Measurements from ENCODE around the gene DAND5. TPM values are rescaled to one million over a fixed set of nuclear protein-coding genes. Genes with fewer than 3 reads are reported as not detected.

Gene DAND5
- total and polyA plus RNA-seq, 9 of the 15 experiments (the other 6 are each of a cell fraction or from before 2014, with no cell fraction given), result 0.22 to 0.83 (median 0.60) TPM

GRCh38 chr19:13022859-13023636, 53.7 kb downstream of the DAND5 start (continued):
- TF ChIP-seq GABPB1 (CRISPR knock-in tag; IDR thresholded peaks at IDR 0.05) (no peak), ZNF133 (CRISPR knock-in tag; IDR thresholded peaks at IDR 0.05) (no peak), ARHGAP35 (IDR thresholded peaks at IDR 0.05; ENCODE audit: partially characterized antibody) (no peak), MIER1 (IDR thresholded peaks at IDR 0.05; ENCODE audit: low read depth) (no peak), ZNF655 (CRISPR knock-in tag; IDR thresholded peaks at IDR 0.05) (no peak), HNRNPLL (IDR thresholded peaks at IDR 0.05; ENCODE audit: low read depth, low read length, poor library complexity, severe bottlenecking) (no peak), SRSF3 (IDR thresholded peaks at IDR 0.05; ENCODE audit: insufficient read depth, low read length) (no peak), ZNF274 (IDR thresholded peaks at IDR 0.05; ENCODE audit: borderline replicate concordance, low read depth, low read length) (no peak), ZNF121 (CRISPR knock-in tag; conservative IDR thresholded peaks at IDR 0.05) (no peak), TAL1 (IDR thresholded peaks at IDR 0.05) (no peak), SIN3B (IDR thresholded peaks at IDR 0.05; ENCODE audit: low read depth) (no peak), NRF1 (conservative IDR thresholded peaks at IDR 0.05 in 1 of 2, IDR thresholded peaks at IDR 0.05 in 1 of 2) (peak; percentile 80 to 83), IFI16 (CRISPR knock-in tag; IDR thresholded peaks at IDR 0.05) (no peak), NR2C1 (IDR thresholded peaks at IDR 0.05) (no peak), NR2C1 (tag; IDR thresholded peaks at IDR 0.05) (no peak), MYNN (IDR thresholded peaks at IDR 0.05) (0 out of 2 replicates have a peak, but pooled peaks have one; percentile 63), MYNN (CRISPR knock-in tag; IDR thresholded peaks at IDR 0.05) (no peak), ZNF507 (tag; conservative IDR thresholded peaks at IDR 0.05) (no peak), CC2D1A (IDR thresholded peaks at IDR 0.05) (peak; percentile 61; the same call in 1 of the 2 replicates), CHD2 (IDR thresholded peaks at IDR 0.05; ENCODE audit: low read depth, low read length) (no peak), EGR1 (conservative IDR thresholded peaks at IDR 0.05) (no peak), EP400 (IDR thresholded peaks at IDR 0.05) (peak; percentile 67; the same call in 1 of the 2 replicates), SETDB1 (IDR thresholded peaks at IDR 0.05; ENCODE audit: low read length) (no peak), CREBBP (IDR thresholded peaks at IDR 0.05; ENCODE audit: low read depth, low read length) (no peak), ADNP (tag; IDR thresholded peaks at IDR 0.05) (no peak), FOXP4 (CRISPR knock-in tag; IDR thresholded peaks at IDR 0.05; ENCODE audit: borderline replicate concordance) (no peak), TCF7 (IDR thresholded peaks at IDR 0.05; ENCODE audit: borderline replicate concordance) (no peak), HMGN3 (IDR thresholded peaks at IDR 0.05; ENCODE audit: borderline replicate concordance, extremely low read depth, insufficient read length, low read depth, low read length) (no peak), TCFL5 (CRISPR knock-in tag; conservative IDR thresholded peaks at IDR 0.05) (no peak), ILF3 (IDR thresholded peaks at IDR 0.05; ENCODE audit: borderline replicate concordance) (no peak)

All from K562 (cell line).